SK-N-SH (cell line): ENCODE data around the gene PAX3. TPM values are rescaled to one million over a fixed set of nuclear protein-coding genes. Genes with fewer than 3 reads are reported as not detected.

Experiments used
- CTCF ChIA-PET: fragments of 300-600, 350-600 bp; formaldehyde crosslinking; extraction: SDS; loops from one replicate; lab custom pipeline; 2021; lab: Yijun Ruan, JAX
- POLR2A ChIA-PET: fragments of 350-600 bp; sonication (Branson Sonifier 250); formaldehyde crosslinking; extraction: SDS; loops from one replicate; lab custom pipeline; 2020; ENCODE audit warnings: antibody characterized with exemption, inconsistent platforms; lab: Yijun Ruan, JAX
- DNase-seq: peaks from one replicate; pipeline ENCODE4 v3.0.0; 2012
- H2AFZ ChIP-seq: fragments of 200-600 bp; sonication (generic); 2 replicates; pipeline ENCODE4 v1.8.1; 2016; ENCODE audit warnings: antibody characterized with exemption, mild to moderate bottlenecking, low read depth
- H3F3A ChIP-seq: fragments of 200-600 bp; sonication (generic); replicated peaks from 2 replicates; pipeline ENCODE3; 2016; ENCODE audit warnings: antibody characterized with exemption, mild to moderate bottlenecking; ENCODE audit not compliant: insufficient read depth
- H3K27ac ChIP-seq, 2 experiments: fragments of 200-500 bp in 1 of 2; fragments of 200-600 bp in 1 of 2; sonication (Bioruptor generic) in 1 of 2; sonication (generic), shearing (Covaris generic) in 1 of 2; 2 replicates each; pipeline versions ENCODE4 v1.5.1 to v1.6.1; 2014 to 2016; ENCODE audit warnings: low read depth in 2 of 2, inconsistent platforms in 1 of 2, low read length in 1 of 2, mild to moderate bottlenecking in 1 of 2, mixed read lengths in 1 of 2
- H3K27me3 ChIP-seq: fragments of 200-600 bp; sonication (generic), shearing (Covaris generic); 2 replicates; pipeline ENCODE4 v1.6.1; 2016; ENCODE audit warnings: mixed run types; ENCODE audit not compliant: insufficient read depth
- H3K36me3 ChIP-seq, 2 experiments: fragments of 200-500 bp in 1 of 2; fragments of 200-600 bp in 1 of 2; sonication (Bioruptor generic) in 1 of 2; sonication (generic) in 1 of 2; replicated peaks in 1 of 2; 2 replicates each; pipeline versions ENCODE3 to v1.5.1; 2014 to 2016; ENCODE audit warnings: low read length in 1 of 2, mild to moderate bottlenecking in 1 of 2; ENCODE audit not compliant: insufficient read depth in 2 of 2, control insufficient read depth in 1 of 2
- H3K4me1 ChIP-seq, 2 experiments: fragments of 200-500 bp in 1 of 2; fragments of 200-600 bp in 1 of 2; sonication (Bioruptor generic) in 1 of 2; sonication (generic), shearing (Covaris generic) in 1 of 2; 2 replicates each; pipeline versions ENCODE4 v1.5.1 to v1.6.1; 2014 to 2016; ENCODE audit warnings: low read depth in 1 of 2, low read length in 1 of 2, mixed run types in 1 of 2; ENCODE audit not compliant: insufficient read depth in 2 of 2, control insufficient read depth in 1 of 2
- H3K4me2 ChIP-seq: fragments of 200-600 bp; sonication (generic), shearing (Covaris generic); 2 replicates; pipeline ENCODE4 v1.6.1; 2017; ENCODE audit warnings: mixed run types
- H3K4me3 ChIP-seq, 2 experiments: fragments of 200-500 bp in 1 of 2; fragments of 200-600 bp in 1 of 2; sonication (Bioruptor generic) in 1 of 2; sonication (generic), shearing (Covaris generic) in 1 of 2; 2 replicates each; pipeline versions ENCODE4 v1.5.1 to v1.8.1; 2014 to 2016; ENCODE audit warnings: low read depth in 2 of 2, inconsistent platforms in 1 of 2, low read length in 1 of 2, mild to moderate bottlenecking in 1 of 2, mixed read lengths in 1 of 2, moderate library complexity in 1 of 2
- H3K79me2 ChIP-seq: fragments of 200-600 bp; sonication (generic); 2 replicates; pipeline ENCODE4 v1.8.1; 2017; ENCODE audit warnings: mild to moderate bottlenecking; ENCODE audit not compliant: insufficient read depth
- H3K9ac ChIP-seq: fragments of 200-600 bp; sonication (generic); 2 replicates; pipeline ENCODE4 v1.6.1; 2017; ENCODE audit warnings: mixed run types
- H3K9me2 ChIP-seq: fragments of 200-600 bp; sonication (generic); 2 replicates; pipeline ENCODE4 v1.6.1; 2017; ENCODE audit warnings: mixed run types
- H3K9me3 ChIP-seq: fragments of 200-600 bp; sonication (generic); 2 replicates; pipeline ENCODE4 v1.6.1; 2017; ENCODE audit warnings: mixed run types, mild to moderate bottlenecking, moderate library complexity
- H4K20me1 ChIP-seq: fragments of 200-600 bp; sonication (generic); 2 replicates; pipeline ENCODE4 v1.6.1; 2017; ENCODE audit warnings: mild to moderate bottlenecking, mixed run types; ENCODE audit not compliant: insufficient read depth
- EP300 ChIP-seq, 2 experiments: IDR thresholded peaks; 2 replicates each; pipeline versions ENCODE4 v1.4.0 to v1.6.1; 2012; ENCODE audit warnings: borderline replicate concordance in 1 of 2, low read depth in 1 of 2, low read length in 1 of 2
- FOSL2 ChIP-seq: IDR thresholded peaks from 2 replicates; pipeline ENCODE4 v1.4.0; 2012; ENCODE audit warnings: low read depth, mild to moderate bottlenecking, moderate library complexity, borderline replicate concordance
- FOXJ3 ChIP-seq: sonication (generic); formaldehyde crosslinking; IDR thresholded peaks from 2 replicates; pipeline ENCODE4 v1.5.1; 2020; ENCODE audit warnings: mild to moderate bottlenecking, missing genetic modification reagents
- FOXM1 ChIP-seq: IDR thresholded peaks from 2 replicates; pipeline ENCODE4 v1.4.0; 2012; ENCODE audit warnings: low read depth, mild to moderate bottlenecking
- GATA2 ChIP-seq: sonication (generic); formaldehyde crosslinking; IDR thresholded peaks from 2 replicates; pipeline ENCODE4 v1.5.0; 2020; ENCODE audit warnings: mild to moderate bottlenecking, missing genetic modification reagents
- JUND ChIP-seq: IDR thresholded peaks from 2 replicates; pipeline ENCODE4 v1.4.0; 2012
- MAX ChIP-seq: IDR thresholded peaks from 2 replicates; pipeline ENCODE4 v1.4.0; 2012; ENCODE audit warnings: low read depth
- MEF2A ChIP-seq: IDR thresholded peaks from 2 replicates; pipeline ENCODE4 v1.4.0; 2012; ENCODE audit warnings: low read depth, borderline replicate concordance
- NRF1 ChIP-seq: IDR thresholded peaks from 2 replicates; pipeline ENCODE4 v1.6.1; 2012; ENCODE audit warnings: low read depth, mild to moderate bottlenecking, low read length
- POLR2AphosphoS5 ChIP-seq: IDR thresholded peaks from 2 replicates; pipeline ENCODE4 v1.6.1; 2012; ENCODE audit warnings: low read depth, low read length
- RAD21 ChIP-seq: IDR thresholded peaks from 2 replicates; pipeline ENCODE4 v1.6.1; 2012; ENCODE audit warnings: mild to moderate bottlenecking, low read length
- REST ChIP-seq: IDR thresholded peaks from 2 replicates; pipeline ENCODE4 v1.6.1; 2012; ENCODE audit warnings: mild to moderate bottlenecking, low read depth, low read length, moderate library complexity
- SIN3A ChIP-seq: IDR thresholded peaks from 2 replicates; pipeline ENCODE4 v1.6.1; 2012; ENCODE audit warnings: low read depth, mild to moderate bottlenecking, low read length, moderate library complexity, borderline replicate concordance
- TCF12 ChIP-seq: IDR thresholded peaks from 2 replicates; pipeline ENCODE4 v1.4.0; 2012
- TEAD4 ChIP-seq: IDR thresholded peaks from 2 replicates; pipeline ENCODE4 v1.4.0; 2012; ENCODE audit warnings: mild to moderate bottlenecking, borderline replicate concordance; ENCODE audit not compliant: insufficient read depth
- USF1 ChIP-seq: IDR thresholded peaks from 2 replicates; pipeline ENCODE4 v1.4.0; 2012; ENCODE audit warnings: low read depth, borderline replicate concordance
- WGBS: methylation state at CpG from one replicate; pipeline ENCODE4 v1.1.6; 2017; ENCODE audit warnings: low lambda C conversion rate; 5-methylcytosine and 5-hydroxymethylcytosine counted together
- polyA plus RNA-seq, 3 experiments: library from polyadenylated mRNA; depleted of rRNA; stranded (reverse); fragments of >200 nt; gene quantifications; 2 replicates each; pipeline ENCODE4 v1.2.3, GENCODE V29; 2012

The PAX3 gene
- polyA plus RNA-seq, 1 of the 3 experiments (the other 2 are of a cell fraction), result not detected

- TF ChIP-seq REST (no peak), GATA2 (CRISPR knock-in tag) (no peak)
Observed at GRCh38 chr2:222289278-222290160, 9.3 kb downstream of the PAX3 start (continued).

- H3K4me2 ChIP-seq, result no peak overlapping the region
- no peaks in the 10 kb centered on the region for H3K9me3 ChIP-seq
- H3K79me2 ChIP-seq, result no peaks in the 10 kb centered on the region
- no peak overlapping the region for H3K27ac ChIP-seq
- no peak for TF ChIP-seq FOXJ3 (CRISPR knock-in tag)
- TF ChIP-seq TEAD4, result no peak
- TF ChIP-seq POLR2AphosphoS5, result no peak
- TF ChIP-seq RAD21, result no peak
- no peak for TF ChIP-seq MAX
- no peak for TF ChIP-seq FOSL2
- TF ChIP-seq JUND, result no peak
- no peak for TF ChIP-seq EP300 (IDR thresholded peaks at IDR 0.05; ENCODE audit: borderline replicate concordance in 1 of 2, low read depth in 1 of 2, low read length in 1 of 2)
- TF ChIP-seq FOXM1, result no peak
- no peak for TF ChIP-seq REST
- no peak for TF ChIP-seq MEF2A
- TF ChIP-seq TCF12, result no peak
- TF ChIP-seq SIN3A, result no peak
- no peak for TF ChIP-seq USF1
- no peak for TF ChIP-seq NRF1
- ChIA-PET POLR2A (no interaction called here), CTCF (interaction anchor here (1.4 to 2.6 kb wide), 2 partner anchors 26 to 29 kb away, joined by 3 to 6 read pairs; no protein-coding TSS in a partner anchor)
- 4% methylated on average over 8 of the region's 8 CpGs for WGBS
- no peak overlapping the region for H3K9ac ChIP-seq
- no peaks in the 10 kb centered on the region for H3K36me3 ChIP-seq
- no peak overlapping the region for H3K4me3 ChIP-seq
- no peak for DNase-seq
- H2AFZ ChIP-seq, result no peak overlapping the region
- H3K4me1 ChIP-seq, result no peaks in the 10 kb centered on the region; a peak in 1 of 4 replicates
- no peaks in the 10 kb centered on the region for H3F3A ChIP-seq
- H3K27me3 ChIP-seq, result peaks cover 78% of the 10 kb centered on the region
- H3K9me2 ChIP-seq, result no peaks in the 10 kb centered on the region
- no peaks in the 10 kb centered on the region for H4K20me1 ChIP-seq
Observed at GRCh38 chr2:222288590-222289277, 10.1 kb downstream of the PAX3 start.
